ENCODE measurements around the gene PDK2. TPM values are rescaled to one million over a fixed set of nuclear protein-coding genes. Genes with fewer than 3 reads are reported as not detected.

Gene PDK2
- total RNA-seq, 5 donors from 2014 or later (not counting 1 experiment from before 2014, with no cell fraction given), result 18.8 to 37.2 (median 30.0) TPM

DNA sequence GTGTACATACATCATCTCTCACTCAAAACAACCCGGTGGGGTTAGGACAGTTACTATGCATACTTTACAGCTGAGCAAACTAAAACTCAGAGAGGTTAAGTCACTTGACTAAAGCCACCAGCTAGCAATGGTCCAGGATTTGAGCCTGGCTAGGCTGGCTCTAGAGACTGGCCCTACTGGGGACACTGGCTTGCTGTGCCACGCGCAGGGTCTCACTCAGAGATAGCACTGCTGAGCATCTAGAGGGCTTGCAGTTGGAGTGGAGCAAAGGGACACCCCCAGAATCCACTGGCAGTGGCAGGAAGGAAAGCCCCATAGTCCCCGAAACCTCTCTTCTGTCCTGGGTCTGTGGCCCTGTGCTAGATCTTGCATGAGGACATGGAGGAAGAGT, 23.7 kb downstream of the PDK2 start:
- ATAC-seq (replicated peaks in 1 of 4), result no peak
- peaks cover 42% of the 10 kb centered on the region in 2 donors for H3K27me3 Mint-ChIP-seq
- H3K4me3 Mint-ChIP-seq, result peak overlapping the region in 1 of 3 donors; percentile 69
- no peaks in the 10 kb centered on the region for H3K9me3 Mint-ChIP-seq
- Histone ChIP-seq H3K27me3 (replicated peaks in 1 of 2; ENCODE audit: control insufficient read depth in 2 of 2, extremely low read depth in 1 of 2, insufficient read depth in 2 of 2, low read length in 1 of 2) (peaks cover 0 to 55% of the 10 kb centered on the region in 2 experiments), H3K36me3 (ENCODE audit: control insufficient read depth in 2 of 2, extremely low read depth in 1 of 2, insufficient read depth in 1 of 2, low read length in 1 of 2) (no peaks in the 10 kb centered on the region), H3K27ac (ENCODE audit: low read length) (no peak overlapping the region), H3K9me3 (no peaks in the 10 kb centered on the region), H3K4me3 (ENCODE audit: control insufficient read depth in 1 of 2, extremely low read depth in 1 of 2, low read length in 1 of 2) (no peak overlapping the region), H3K4me1 (ENCODE audit: control insufficient read depth in 1 of 2, extremely low read depth in 1 of 2, insufficient read depth in 2 of 2, low read length in 2 of 2) (peaks cover 0 to 12% of the 10 kb centered on the region in 2 experiments)
- WGBS (ENCODE audit: insufficient coverage), result 83% methylated on average over 4 of the region's 4 CpGs
- POLR2A ChIA-PET, result no interaction called here
- H3K4me1 Mint-ChIP-seq, result peaks cover 8 to 14% (median 10%) of the 10 kb centered on the region in 3 donors
- CTCF ChIA-PET, result no interaction called here
- H3K27ac Mint-ChIP-seq, result no peak overlapping the region
- no peaks in the 10 kb centered on the region for H3K36me3 Mint-ChIP-seq
- DNase-seq, result no peak

DNA sequence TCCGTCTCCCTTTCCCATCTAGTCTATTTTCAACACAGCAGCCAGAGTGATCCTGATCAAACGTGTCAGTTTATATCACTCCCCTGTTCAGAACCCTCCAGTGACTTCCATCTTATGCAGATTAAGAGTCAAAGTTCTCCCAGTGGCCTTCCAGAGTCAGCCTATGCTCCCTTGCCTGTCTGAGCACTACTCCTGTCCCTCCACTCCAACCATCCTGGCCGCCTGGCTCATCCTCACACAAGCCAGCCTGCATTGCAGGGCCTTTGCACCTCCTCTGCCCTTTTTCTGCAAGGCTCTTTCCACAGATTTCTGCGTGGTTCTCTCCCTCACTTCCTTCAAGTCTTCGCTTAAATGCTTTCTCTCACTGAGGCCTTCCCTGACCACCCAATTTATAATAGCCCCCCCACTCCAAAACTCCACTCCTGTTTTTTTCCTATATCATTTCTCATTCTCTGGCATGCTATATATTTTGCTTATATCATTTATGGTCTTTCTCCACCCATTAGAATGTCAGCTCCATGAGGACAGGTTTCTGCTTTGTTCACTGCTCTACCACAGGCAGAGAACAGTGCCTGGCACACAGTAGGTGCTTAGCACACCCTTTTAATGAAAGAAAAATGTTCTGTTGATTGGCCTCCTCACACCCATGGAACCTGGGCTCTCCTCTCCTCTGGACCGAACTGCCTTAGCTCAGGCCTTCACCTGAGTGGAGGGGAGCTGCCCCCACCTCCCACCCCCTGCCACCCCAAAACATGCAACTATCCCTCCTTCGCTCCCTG, 25.5 kb downstream of the PDK2 start:
- 68% methylated on average over 5 of the region's 7 CpGs for WGBS (ENCODE audit: insufficient coverage)
- Mint-ChIP-seq H3K4me1 (peaks cover 0 to 8% (median 6%) of the 10 kb centered on the region in 3 donors), H3K27ac (no peak overlapping the region), H3K9me3 (no peaks in the 10 kb centered on the region), H3K4me3 (no peak overlapping the region), H3K27me3 (peaks cover 34 to 37% of the 10 kb centered on the region in 2 donors), H3K36me3 (no peaks in the 10 kb centered on the region)
- ATAC-seq (replicated peaks in 1 of 4), result no peak
- no peaks in the 10 kb centered on the region for H3K36me3 ChIP-seq (ENCODE audit: control insufficient read depth in 2 of 2, extremely low read depth in 1 of 2, insufficient read depth in 1 of 2, low read length in 1 of 2)
- ChIA-PET CTCF (no interaction called here), POLR2A (no interaction called here)
- peaks cover 0 to 12% of the 10 kb centered on the region in 2 experiments for H3K4me1 ChIP-seq (ENCODE audit: control insufficient read depth in 1 of 2, extremely low read depth in 1 of 2, insufficient read depth in 2 of 2, low read length in 2 of 2)
- H3K27ac ChIP-seq (ENCODE audit: low read length), result no peak overlapping the region
- H3K4me3 ChIP-seq (ENCODE audit: control insufficient read depth in 1 of 2, extremely low read depth in 1 of 2, low read length in 1 of 2), result no peak overlapping the region
- no peaks in the 10 kb centered on the region for H3K9me3 ChIP-seq
- DNase-seq, result no peak
- H3K27me3 ChIP-seq (replicated peaks in 1 of 2; ENCODE audit: control insufficient read depth in 2 of 2, extremely low read depth in 1 of 2, insufficient read depth in 2 of 2, low read length in 1 of 2), result peaks cover 0 to 39% of the 10 kb centered on the region in 2 experiments

DNA sequence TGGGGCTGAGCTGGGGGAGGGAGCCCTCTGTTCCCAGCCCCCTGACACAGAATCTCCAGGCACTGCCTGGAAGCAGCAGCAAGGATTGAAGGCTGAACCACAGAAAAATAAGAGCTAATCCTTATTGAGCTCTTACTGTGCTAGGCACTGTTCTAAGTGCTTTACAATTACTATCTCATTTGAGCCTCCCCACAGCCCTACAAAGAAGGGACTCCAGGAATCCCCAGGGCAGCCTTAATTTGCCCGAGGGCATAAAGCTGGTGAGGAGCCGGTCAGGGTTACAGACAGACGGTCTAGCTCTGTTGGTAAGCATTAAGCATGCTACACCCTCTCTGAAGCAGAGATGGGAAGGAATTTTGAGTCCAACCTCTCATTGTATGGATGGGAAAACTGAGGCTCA, 27.8 kb downstream of the PDK2 start:
- CTCF ChIA-PET, result interaction anchor here in 1 of 2 donors (1.2 kb wide), 1 partner anchor 16 kb away, joined by 3 read pairs; no protein-coding TSS in a partner anchor
- Histone ChIP-seq H3K27ac (ENCODE audit: low read length) (no peak overlapping the region), H3K27me3 (replicated peaks in 1 of 2; ENCODE audit: control insufficient read depth in 2 of 2, extremely low read depth in 1 of 2, insufficient read depth in 2 of 2, low read length in 1 of 2) (peaks cover 0 to 23% of the 10 kb centered on the region in 2 experiments), H3K9me3 (no peaks in the 10 kb centered on the region), H3K4me3 (ENCODE audit: control insufficient read depth in 1 of 2, extremely low read depth in 1 of 2, low read length in 1 of 2) (no peak overlapping the region), H3K4me1 (ENCODE audit: control insufficient read depth in 1 of 2, extremely low read depth in 1 of 2, insufficient read depth in 2 of 2, low read length in 2 of 2) (peaks cover 0 to 4% of the 10 kb centered on the region in 2 experiments), H3K36me3 (ENCODE audit: control insufficient read depth in 2 of 2, extremely low read depth in 1 of 2, insufficient read depth in 1 of 2, low read length in 1 of 2) (no peaks in the 10 kb centered on the region)
- peaks cover 18 to 27% of the 10 kb centered on the region in 2 donors for H3K27me3 Mint-ChIP-seq
- POLR2A ChIA-PET, result interaction anchor here in 1 of 2 donors (0.6 kb wide), 1 partner anchor 1152 kb away, joined by 4 read pairs; no protein-coding TSS in a partner anchor
- H3K9me3 Mint-ChIP-seq, result no peaks in the 10 kb centered on the region
- DNase-seq (no peak), ATAC-seq (replicated peaks in 1 of 4) (no peak)
- peaks cover 0 to 5% (median 2%) of the 10 kb centered on the region in 3 donors for H3K4me1 Mint-ChIP-seq
- H3K4me3 Mint-ChIP-seq, result no peak overlapping the region
- no peaks in the 10 kb centered on the region for H3K36me3 Mint-ChIP-seq
- WGBS (ENCODE audit: insufficient coverage), result 90% methylated on average over 2 of the region's 3 CpGs
- no peak overlapping the region for H3K27ac Mint-ChIP-seq

- Histone ChIP-seq H3K4me3 (ENCODE audit: control insufficient read depth in 1 of 2, extremely low read depth in 1 of 2, low read length in 1 of 2) (no peak overlapping the region), H3K27me3 (replicated peaks in 1 of 2; ENCODE audit: control insufficient read depth in 2 of 2, extremely low read depth in 1 of 2, insufficient read depth in 2 of 2, low read length in 1 of 2) (peaks cover 0 to 24% of the 10 kb centered on the region in 2 experiments), H3K27ac (ENCODE audit: low read length) (no peak overlapping the region), H3K4me1 (ENCODE audit: control insufficient read depth in 1 of 2, extremely low read depth in 1 of 2, insufficient read depth in 2 of 2, low read length in 2 of 2) (peaks cover 2 to 9% of the 10 kb centered on the region in 2 experiments), H3K36me3 (ENCODE audit: control insufficient read depth in 2 of 2, extremely low read depth in 1 of 2, insufficient read depth in 1 of 2, low read length in 1 of 2) (no peaks in the 10 kb centered on the region), H3K9me3 (no peaks in the 10 kb centered on the region)
- POLR2A ChIA-PET, result no interaction called here
- no peak for DNase-seq
- CTCF ChIA-PET, result interaction anchor here in 1 of 2 donors (1.2 kb wide), 1 partner anchor 15 kb away, joined by 3 read pairs; no protein-coding TSS in a partner anchor
- no peaks in the 10 kb centered on the region for H3K9me3 Mint-ChIP-seq
- H3K27ac Mint-ChIP-seq, result no peak overlapping the region
- H3K36me3 Mint-ChIP-seq, result no peaks in the 10 kb centered on the region
- no peak overlapping the region for H3K4me3 Mint-ChIP-seq
- 81% methylated on average over 10 of the region's 12 CpGs for WGBS (ENCODE audit: insufficient coverage)
- peaks cover 16 to 33% of the 10 kb centered on the region in 2 donors for H3K27me3 Mint-ChIP-seq
- peaks cover 4 to 10% (median 10%) of the 10 kb centered on the region in 3 donors for H3K4me1 Mint-ChIP-seq
- no peak for ATAC-seq (replicated peaks in 1 of 4)
Observed at GRCh38 chr17:50123649-50124349, 28.6 kb downstream of the PDK2 start.

DNA sequence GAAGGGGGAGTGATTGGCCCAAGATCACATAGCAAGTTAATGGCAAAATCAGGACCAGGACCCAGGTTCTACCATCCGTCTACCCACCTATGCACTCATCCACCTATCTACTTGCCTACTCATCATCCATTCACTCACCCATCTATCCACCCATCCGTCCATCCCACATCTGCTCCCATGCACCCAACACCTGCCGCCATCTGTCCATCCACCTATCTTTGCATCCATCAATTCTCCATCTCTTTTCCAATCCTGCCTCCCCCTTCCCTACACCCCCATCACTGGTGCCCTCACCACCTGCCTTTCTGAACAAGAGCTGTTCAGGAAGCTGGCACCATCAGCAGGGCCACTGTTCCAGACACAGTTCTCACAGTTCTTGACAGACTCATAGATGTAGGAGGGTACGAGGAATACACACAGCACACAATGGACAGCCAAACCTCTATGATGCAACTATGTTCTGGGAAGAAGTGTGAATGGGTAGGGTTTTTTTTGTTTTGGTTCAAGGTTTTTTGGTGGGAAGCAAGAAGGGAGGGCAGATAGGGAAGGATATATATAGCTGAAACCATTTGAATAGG, 30.4 kb downstream of the PDK2 start:
- 100% methylated on average over 3 of the region's 4 CpGs for WGBS (ENCODE audit: insufficient coverage)
- POLR2A ChIA-PET, result interaction anchor here in 1 of 2 donors (0.6 kb wide), 1 partner anchor 11 kb away, joined by 3 read pairs; no protein-coding TSS in a partner anchor
- peak overlapping the region in 1 of 2 donors; percentile 5 for H3K27ac Mint-ChIP-seq

More for the DNA sequence above, 30.4 kb downstream of the PDK2 start:
- H3K27me3 ChIP-seq (replicated peaks in 1 of 2; ENCODE audit: control insufficient read depth in 2 of 2, extremely low read depth in 1 of 2, insufficient read depth in 2 of 2, low read length in 1 of 2), result peaks cover 0 to 33% of the 10 kb centered on the region in 2 experiments
- H3K36me3 ChIP-seq (ENCODE audit: control insufficient read depth in 2 of 2, extremely low read depth in 1 of 2, insufficient read depth in 1 of 2, low read length in 1 of 2), result no peaks in the 10 kb centered on the region
- peaks cover 6 to 23% of the 10 kb centered on the region in 2 donors for H3K27me3 Mint-ChIP-seq
- no peak overlapping the region for H3K4me3 Mint-ChIP-seq
- peaks cover 2 to 23% of the 10 kb centered on the region in 2 experiments for H3K4me1 ChIP-seq (ENCODE audit: control insufficient read depth in 1 of 2, extremely low read depth in 1 of 2, insufficient read depth in 2 of 2, low read length in 2 of 2)
- DNase-seq (no peak), ATAC-seq (replicated peaks in 1 of 4) (no peak)
- CTCF ChIA-PET, result interaction anchor here in 1 of 2 donors (0.5 to 1.0 kb wide), 3 partner anchors 91 to 810 kb away, joined by 3 to 6 read pairs (median 3); no protein-coding TSS in a partner anchor
- no peak overlapping the region for H3K27ac ChIP-seq (ENCODE audit: low read length)
- peaks cover 6 to 15% (median 14%) of the 10 kb centered on the region in 3 donors for H3K4me1 Mint-ChIP-seq
- H3K9me3 ChIP-seq, result no peaks in the 10 kb centered on the region
- no peaks in the 10 kb centered on the region for H3K36me3 Mint-ChIP-seq
- H3K9me3 Mint-ChIP-seq, result no peaks in the 10 kb centered on the region
- H3K4me3 ChIP-seq (ENCODE audit: control insufficient read depth in 1 of 2, extremely low read depth in 1 of 2, low read length in 1 of 2), result no peak overlapping the region

Data from T-cell (primary cell).